Measurements from ENCODE around the gene METTL1.

DNA sequence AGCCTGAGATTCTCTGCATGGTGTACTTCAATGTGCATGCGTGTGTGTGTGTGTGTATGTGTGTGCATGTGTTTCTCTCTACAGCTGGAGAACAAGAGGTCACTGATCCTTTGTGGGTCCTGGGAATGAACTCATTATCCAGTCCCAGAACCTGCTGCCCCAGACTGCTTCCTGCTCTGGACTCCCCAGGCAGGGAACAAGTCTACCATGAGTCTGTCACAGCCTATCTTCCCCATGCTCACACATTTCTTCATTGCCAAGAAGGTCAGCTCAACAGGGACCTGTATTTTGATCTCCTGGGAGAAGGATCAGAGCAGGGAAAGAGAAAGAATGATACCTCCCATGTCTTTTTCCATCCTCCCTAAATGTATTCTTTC, 30.5 kb downstream of the METTL1 start:
- TF ChIP-seq CTCF (IDR thresholded peaks at IDR 0.05; ENCODE audit: low read depth, low read length, missing input control) (no peak), JUND (IDR thresholded peaks at IDR 0.05) (no peak)
